ENCODE results near the gene RRP1B.

GRCh38 chr21:43644609-43645008 is 14.8 kb upstream of the RRP1B start:
- TF ChIP-seq, protein P1, sequence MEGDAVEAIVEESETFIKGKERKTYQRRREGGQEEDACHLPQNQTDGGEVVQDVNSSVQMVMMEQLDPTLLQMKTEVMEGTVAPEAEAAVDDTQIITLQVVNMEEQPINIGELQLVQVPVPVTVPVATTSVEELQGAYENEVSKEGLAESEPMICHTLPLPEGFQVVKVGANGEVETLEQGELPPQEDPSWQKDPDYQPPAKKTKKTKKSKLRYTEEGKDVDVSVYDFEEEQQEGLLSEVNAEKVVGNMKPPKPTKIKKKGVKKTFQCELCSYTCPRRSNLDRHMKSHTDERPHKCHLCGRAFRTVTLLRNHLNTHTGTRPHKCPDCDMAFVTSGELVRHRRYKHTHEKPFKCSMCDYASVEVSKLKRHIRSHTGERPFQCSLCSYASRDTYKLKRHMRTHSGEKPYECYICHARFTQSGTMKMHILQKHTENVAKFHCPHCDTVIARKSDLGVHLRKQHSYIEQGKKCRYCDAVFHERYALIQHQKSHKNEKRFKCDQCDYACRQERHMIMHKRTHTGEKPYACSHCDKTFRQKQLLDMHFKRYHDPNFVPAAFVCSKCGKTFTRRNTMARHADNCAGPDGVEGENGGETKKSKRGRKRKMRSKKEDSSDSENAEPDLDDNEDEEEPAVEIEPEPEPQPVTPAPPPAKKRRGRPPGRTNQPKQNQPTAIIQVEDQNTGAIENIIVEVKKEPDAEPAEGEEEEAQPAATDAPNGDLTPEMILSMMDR (IDR thresholded peaks at IDR 0.05), result no peak
- TF ChIP-seq POLR2A (IDR thresholded peaks at IDR 0.05), result no peak
